ENCODE results near the gene SYT1. TPM values are rescaled to one million over a fixed set of nuclear protein-coding genes. Genes with fewer than 3 reads are reported as not detected.

SYT1 gene
- total RNA-seq, 1 experiment from 2014 or later = 1.3 TPM

- Mint-ChIP-seq H3K27ac (ENCODE audit: unreplicated experiment) (no peak overlapping the region), H3K27me3 (ENCODE audit: unreplicated experiment) (no peaks in the 10 kb centered on the region), H3K36me3 (ENCODE audit: insufficient read depth, unreplicated experiment) (no peaks in the 10 kb centered on the region), H3K4me1 (ENCODE audit: low read depth, unreplicated experiment) (peaks cover 8% of the 10 kb centered on the region), H3K9me3 (ENCODE audit: low read depth, unreplicated experiment) (no peaks in the 10 kb centered on the region), H3K4me3 (ENCODE audit: low read depth, unreplicated experiment) (no peak overlapping the region)
- CTCF ChIA-PET = no interaction called here
- intact Hi-C loops (cut with micrococcal nuclease; ENCODE audit: unreplicated experiment) = no loop called here
- DNase-seq = no peak
- TF ChIP-seq CTCF (IDR thresholded peaks at IDR 0.05; ENCODE audit: unreplicated experiment) = no peak
- BruUV-seq (replicated peaks) = no TSS peak
Measured at GRCh38 chr12:79108962-79109361, 244.4 kb downstream of the SYT1 start.

GRCh38 chr12:79114896-79115295 lies 250.3 kb downstream of the SYT1 start:
- Mint-ChIP-seq H3K27ac (ENCODE audit: unreplicated experiment) (no peak overlapping the region), H3K36me3 (ENCODE audit: insufficient read depth, unreplicated experiment) (no peaks in the 10 kb centered on the region), H3K4me1 (ENCODE audit: low read depth, unreplicated experiment) (peaks cover 19% of the 10 kb centered on the region), H3K9me3 (ENCODE audit: low read depth, unreplicated experiment) (no peaks in the 10 kb centered on the region), H3K27me3 (ENCODE audit: unreplicated experiment) (no peaks in the 10 kb centered on the region), H3K4me3 (ENCODE audit: low read depth, unreplicated experiment) (no peak overlapping the region)
- CTCF ChIA-PET = no interaction called here
- no TSS peak for BruUV-seq (replicated peaks)
- DNase-seq = no peak
- intact Hi-C loops (cut with micrococcal nuclease; ENCODE audit: unreplicated experiment) = no loop called here
- TF ChIP-seq CTCF (IDR thresholded peaks at IDR 0.05; ENCODE audit: unreplicated experiment) = no peak

GRCh38 chr12:79115743-79116142 lies 251.2 kb downstream of the SYT1 start:
- Mint-ChIP-seq H3K4me1 (ENCODE audit: low read depth, unreplicated experiment) (peaks cover 19% of the 10 kb centered on the region), H3K27ac (ENCODE audit: unreplicated experiment) (no peak overlapping the region), H3K9me3 (ENCODE audit: low read depth, unreplicated experiment) (no peaks in the 10 kb centered on the region), H3K4me3 (ENCODE audit: low read depth, unreplicated experiment) (no peak overlapping the region), H3K27me3 (ENCODE audit: unreplicated experiment) (no peaks in the 10 kb centered on the region), H3K36me3 (ENCODE audit: insufficient read depth, unreplicated experiment) (no peaks in the 10 kb centered on the region)
- no TSS peak for BruUV-seq (replicated peaks)
- intact Hi-C loops (cut with micrococcal nuclease; ENCODE audit: unreplicated experiment) = no loop called here
- CTCF ChIA-PET = no interaction called here
- no peak for TF ChIP-seq CTCF (IDR thresholded peaks at IDR 0.05; ENCODE audit: unreplicated experiment)
- DNase-seq = no peak

GRCh38 chr12:79119796-79120195 lies 255.2 kb downstream of the SYT1 start:
- Mint-ChIP-seq H3K4me3 (ENCODE audit: low read depth, unreplicated experiment) (no peak overlapping the region), H3K27ac (ENCODE audit: unreplicated experiment) (no peak overlapping the region), H3K9me3 (ENCODE audit: low read depth, unreplicated experiment) (no peaks in the 10 kb centered on the region), H3K27me3 (ENCODE audit: unreplicated experiment) (no peaks in the 10 kb centered on the region), H3K36me3 (ENCODE audit: insufficient read depth, unreplicated experiment) (no peaks in the 10 kb centered on the region), H3K4me1 (ENCODE audit: low read depth, unreplicated experiment) (peaks cover 11% of the 10 kb centered on the region)
- intact Hi-C loops (cut with micrococcal nuclease; ENCODE audit: unreplicated experiment) = loop anchor here (2.0 kb wide), 1 partner anchor 225 kb away; no protein-coding TSS in a partner anchor
- BruUV-seq (replicated peaks) = no TSS peak
- DNase-seq = peak; percentile 6
- CTCF ChIA-PET = interaction anchor here (0.6 to 1.1 kb wide), 2 partner anchors 12 to 647 kb away, joined by 3 to 4 read pairs; no protein-coding TSS in a partner anchor
- TF ChIP-seq CTCF (IDR thresholded peaks at IDR 0.05; ENCODE audit: unreplicated experiment) = no peak

Data from Calu3 (cell line).